ENCODE measurements around the gene MTMR3. TPM values are rescaled to one million over a fixed set of nuclear protein-coding genes. Genes with fewer than 3 reads are reported as not detected.
"Not testable (repeated sequence)": the region's sequence is repeated elsewhere in the genome, so short reads cannot be mapped to it uniquely, and the experiment has no call there.

The MTMR3 gene
- total and polyA plus RNA-seq, 3 experiments from 2014 or later: 19.7 to 22.5 (median 20.6) TPM

DNA sequence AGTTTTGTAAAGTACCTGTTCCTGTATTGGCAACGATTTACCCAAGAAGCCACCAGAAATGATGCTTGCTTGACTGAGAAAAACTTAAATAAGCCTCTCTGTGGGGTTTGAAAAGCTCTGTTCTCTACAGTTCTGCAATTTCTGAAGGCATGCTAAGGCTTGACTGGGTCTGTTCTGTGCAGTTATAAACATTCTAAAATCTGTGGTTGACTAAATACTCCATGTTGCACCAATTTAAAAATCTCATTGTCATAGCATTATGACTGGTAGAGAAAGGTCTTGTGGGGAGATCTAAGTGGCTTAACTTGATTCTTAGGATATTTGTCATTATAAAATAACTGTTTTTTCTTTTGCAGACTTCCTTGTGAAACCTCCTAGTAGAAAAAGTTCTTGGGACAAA is 73.7 kb downstream of the MTMR3 start:
- ChIA-PET CTCF (no interaction called here), POLR2A (no interaction called here)
- H3K9me3 Mint-ChIP-seq: no peaks in the 10 kb centered on the region
- H3K27me3 Mint-ChIP-seq: no peaks in the 10 kb centered on the region
- Histone ChIP-seq H3K27me3 (ENCODE audit: insufficient read depth, low read length, poor library complexity, severe bottlenecking) (no peaks in the 10 kb centered on the region), H3K4me1 (ENCODE audit: insufficient read depth, low read length) (peaks cover under 1% of the 10 kb centered on the region), H3K4me3 (ENCODE audit: low read length) (no peak overlapping the region), H3K9me3 (ENCODE audit: low read length) (no peaks in the 10 kb centered on the region), H3K36me3 (ENCODE audit: insufficient read depth, low read length) (no peaks in the 10 kb centered on the region), H3K27ac (ENCODE audit: low read depth, low read length) (no peak overlapping the region)
- no peak overlapping the region for H3K27ac Mint-ChIP-seq
- no peak for DNase-seq
- H3K4me3 Mint-ChIP-seq: no peak overlapping the region
- H3K4me1 Mint-ChIP-seq: peaks cover 20 to 58% (median 45%) of the 10 kb centered on the region in 3 donors
- H3K36me3 Mint-ChIP-seq: peaks cover 0 to 22% (median 7%) of the 10 kb centered on the region in 3 donors

GRCh38 chr22:29958170-29958569 is 75.2 kb downstream of the MTMR3 start:
- Histone ChIP-seq H3K27me3 (ENCODE audit: insufficient read depth, low read length, poor library complexity, severe bottlenecking) (no peaks in the 10 kb centered on the region), H3K4me1 (ENCODE audit: insufficient read depth, low read length) (no peaks in the 10 kb centered on the region), H3K9me3 (ENCODE audit: low read length) (no peaks in the 10 kb centered on the region), H3K27ac (ENCODE audit: low read depth, low read length) (no peak overlapping the region), H3K4me3 (ENCODE audit: low read length) (no peak overlapping the region), H3K36me3 (ENCODE audit: insufficient read depth, low read length) (no peaks in the 10 kb centered on the region)
- Mint-ChIP-seq H3K27me3 (no peaks in the 10 kb centered on the region), H3K4me1 (peaks cover 11 to 45% (median 39%) of the 10 kb centered on the region in 3 donors), H3K36me3 (peaks cover 0 to 25% (median 7%) of the 10 kb centered on the region in 3 donors), H3K4me3 (no peak overlapping the region), H3K9me3 (no peaks in the 10 kb centered on the region), H3K27ac (peak overlapping the region in 2 of 8 donors; percentile 30 to 95)
- no peak for DNase-seq
- ChIA-PET CTCF (no interaction called here), POLR2A (no interaction called here)

GRCh38 chr22:29964776-29965175 is 81.8 kb downstream of the MTMR3 start:
- no peak for DNase-seq
- Mint-ChIP-seq H3K27ac (peak overlapping the region in 1 of 8 donors; percentile 3), H3K9me3 (no peaks in the 10 kb centered on the region), H3K4me1 (peaks cover 19 to 58% (median 35%) of the 10 kb centered on the region in 3 donors), H3K36me3 (peaks cover 0 to 22% (median 3%) of the 10 kb centered on the region in 3 donors), H3K27me3 (peaks cover 0 to 1% of the 10 kb centered on the region in 2 donors), H3K4me3 (no peak overlapping the region)
- Histone ChIP-seq H3K36me3 (ENCODE audit: insufficient read depth, low read length) (no peaks in the 10 kb centered on the region), H3K9me3 (ENCODE audit: low read length) (no peaks in the 10 kb centered on the region), H3K4me3 (ENCODE audit: low read length) (no peak overlapping the region), H3K4me1 (ENCODE audit: insufficient read depth, low read length) (no peaks in the 10 kb centered on the region), H3K27ac (ENCODE audit: low read depth, low read length) (no peak overlapping the region), H3K27me3 (ENCODE audit: insufficient read depth, low read length, poor library complexity, severe bottlenecking) (no peaks in the 10 kb centered on the region)
- ChIA-PET POLR2A (no interaction called here), CTCF (no interaction called here)

- DNase-seq: no peak
- H3K27ac Mint-ChIP-seq: no peak overlapping the region
- Histone ChIP-seq H3K27me3 (ENCODE audit: insufficient read depth, low read length, poor library complexity, severe bottlenecking) (no peaks in the 10 kb centered on the region), H3K36me3 (ENCODE audit: insufficient read depth, low read length) (no peaks in the 10 kb centered on the region), H3K4me3 (ENCODE audit: low read length) (no peak overlapping the region), H3K4me1 (ENCODE audit: insufficient read depth, low read length) (no peaks in the 10 kb centered on the region), H3K9me3 (ENCODE audit: low read length) (no peaks in the 10 kb centered on the region), H3K27ac (ENCODE audit: low read depth, low read length) (no peak overlapping the region)
- no peak overlapping the region for H3K4me3 Mint-ChIP-seq
- ChIA-PET CTCF (interaction anchor here (0.8 kb wide), 1 partner anchor 15 kb away, joined by 3 read pairs; no protein-coding TSS in a partner anchor), POLR2A (no interaction called here)
- peaks cover 0 to 1% of the 10 kb centered on the region in 2 donors for H3K27me3 Mint-ChIP-seq
- peaks cover 18 to 55% (median 41%) of the 10 kb centered on the region in 3 donors for H3K4me1 Mint-ChIP-seq
- H3K36me3 Mint-ChIP-seq: peaks cover 0 to 33% (median 10%) of the 10 kb centered on the region in 3 donors
- no peaks in the 10 kb centered on the region for H3K9me3 Mint-ChIP-seq
Observed at GRCh38 chr22:29967461-29967860, 84.5 kb downstream of the MTMR3 start.

- no peak overlapping the region for H3K4me3 ChIP-seq (ENCODE audit: low read length)
- H3K9me3 ChIP-seq (ENCODE audit: low read length): no peaks in the 10 kb centered on the region
- H3K9me3 Mint-ChIP-seq: no peaks in the 10 kb centered on the region
- H3K27me3 Mint-ChIP-seq: peaks cover 0 to 1% of the 10 kb centered on the region in 2 donors
- no peak overlapping the region for H3K27ac ChIP-seq (ENCODE audit: low read depth, low read length)
- H3K4me3 Mint-ChIP-seq: no peak overlapping the region
- peaks cover 8 to 35% (median 30%) of the 10 kb centered on the region in 3 donors for H3K4me1 Mint-ChIP-seq
- no peaks in the 10 kb centered on the region for H3K27me3 ChIP-seq (ENCODE audit: insufficient read depth, low read length, poor library complexity, severe bottlenecking)
- peak overlapping the region in 1 of 8 donors; percentile 17 for H3K27ac Mint-ChIP-seq
- no peaks in the 10 kb centered on the region for H3K36me3 ChIP-seq (ENCODE audit: insufficient read depth, low read length)
- no peak for DNase-seq
- no peaks in the 10 kb centered on the region for H3K4me1 ChIP-seq (ENCODE audit: insufficient read depth, low read length)
- peaks cover 0 to 41% (median 15%) of the 10 kb centered on the region in 3 donors for H3K36me3 Mint-ChIP-seq
- CTCF ChIA-PET: no interaction called here
- POLR2A ChIA-PET: no interaction called here
Observed at GRCh38 chr22:29971607-29972006, 88.6 kb downstream of the MTMR3 start.

- Mint-ChIP-seq H3K4me3 (no peak overlapping the region), H3K9me3 (no peaks in the 10 kb centered on the region), H3K4me1 (peaks cover 9 to 30% (median 24%) of the 10 kb centered on the region in 3 donors), H3K27me3 (peaks cover 0 to 1% of the 10 kb centered on the region in 2 donors), H3K27ac (no peak overlapping the region), H3K36me3 (peaks cover 0 to 46% (median 15%) of the 10 kb centered on the region in 3 donors)
- Histone ChIP-seq H3K27ac (ENCODE audit: low read depth, low read length) (no peak overlapping the region), H3K4me3 (ENCODE audit: low read length) (no peak overlapping the region), H3K27me3 (ENCODE audit: insufficient read depth, low read length, poor library complexity, severe bottlenecking) (no peaks in the 10 kb centered on the region), H3K9me3 (ENCODE audit: low read length) (no peaks in the 10 kb centered on the region), H3K4me1 (ENCODE audit: insufficient read depth, low read length) (no peaks in the 10 kb centered on the region), H3K36me3 (ENCODE audit: insufficient read depth, low read length) (no peaks in the 10 kb centered on the region)
- ChIA-PET CTCF (no interaction called here), POLR2A (no interaction called here)
- DNase-seq: no peak
Observed at GRCh38 chr22:29972121-29972520, 89.1 kb downstream of the MTMR3 start.

- no peak overlapping the region for H3K27ac Mint-ChIP-seq
- Histone ChIP-seq H3K9me3 (ENCODE audit: low read length) (no peaks in the 10 kb centered on the region), H3K4me3 (ENCODE audit: low read length) (no peak overlapping the region), H3K27ac (ENCODE audit: low read depth, low read length) (no peak overlapping the region), H3K4me1 (ENCODE audit: insufficient read depth, low read length) (no peaks in the 10 kb centered on the region), H3K27me3 (ENCODE audit: insufficient read depth, low read length, poor library complexity, severe bottlenecking) (no peaks in the 10 kb centered on the region), H3K36me3 (ENCODE audit: insufficient read depth, low read length) (no peaks in the 10 kb centered on the region)
- peaks cover 6 to 22% (median 14%) of the 10 kb centered on the region in 3 donors for H3K4me1 Mint-ChIP-seq
- no peak overlapping the region for H3K4me3 Mint-ChIP-seq
- DNase-seq: no peak
- H3K27me3 Mint-ChIP-seq: peaks cover 0 to 1% of the 10 kb centered on the region in 2 donors
- H3K36me3 Mint-ChIP-seq: peaks cover 0 to 52% (median 15%) of the 10 kb centered on the region in 3 donors
- ChIA-PET CTCF (interaction anchor here (1.0 kb wide), 1 partner anchor 32 kb away, joined by 3 read pairs; no protein-coding TSS in a partner anchor), POLR2A (no interaction called here)
- H3K9me3 Mint-ChIP-seq: no peaks in the 10 kb centered on the region
Observed at GRCh38 chr22:29973269-29973668, 90.3 kb downstream of the MTMR3 start.

DNA sequence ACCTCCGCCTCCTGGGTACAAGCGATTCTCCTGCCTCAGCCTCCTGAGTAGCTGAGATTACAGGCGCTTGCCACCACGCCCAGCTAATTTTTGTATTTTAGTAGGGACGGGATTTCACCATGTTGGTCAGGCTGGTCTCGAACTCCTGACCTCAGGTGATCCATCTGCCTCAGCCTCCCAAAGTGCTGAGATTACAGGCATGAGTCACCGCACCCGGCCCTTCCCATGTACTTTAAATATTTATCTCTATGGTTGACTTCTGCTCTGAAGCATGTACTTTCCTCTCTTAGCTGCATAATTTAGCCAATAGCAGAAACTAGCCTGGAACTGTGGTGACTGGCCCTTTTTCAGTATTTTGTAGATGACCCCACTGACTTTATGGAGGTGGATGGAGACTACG is 90.7 kb downstream of the MTMR3 start:
- H3K27ac Mint-ChIP-seq; H3K36me3 ChIP-seq (ENCODE audit: insufficient read depth, low read length); POLR2A ChIA-PET; H3K4me1 ChIP-seq (ENCODE audit: insufficient read depth, low read length); H3K9me3 Mint-ChIP-seq; H3K27me3 Mint-ChIP-seq; H3K4me3 Mint-ChIP-seq; H3K4me3 ChIP-seq (ENCODE audit: low read length); DNase-seq; H3K27ac ChIP-seq (ENCODE audit: low read depth, low read length); H3K9me3 ChIP-seq (ENCODE audit: low read length); H3K27me3 ChIP-seq (ENCODE audit: insufficient read depth, low read length, poor library complexity, severe bottlenecking): not testable (repeated sequence)
- H3K4me1 Mint-ChIP-seq: peaks cover 6 to 19% (median 12%) of the 10 kb centered on the region in 3 donors
- peaks cover 0 to 54% (median 16%) of the 10 kb centered on the region in 3 donors for H3K36me3 Mint-ChIP-seq
- CTCF ChIA-PET: interaction anchor here (1.0 kb wide), 1 partner anchor 31 kb away, joined by 3 read pairs; no protein-coding TSS in a partner anchor

All from CD8-positive, alpha-beta memory T cell (primary cell).